SK-N-SH (cell line): ENCODE measurements around the gene EXD1. TPM values are rescaled to one million over a fixed set of nuclear protein-coding genes. Genes with fewer than 3 reads are reported as not detected.

Source experiments
- CTCF ChIA-PET: fragments of 300-600, 350-600 bp; formaldehyde crosslinking; extraction: SDS; loops from one replicate; lab custom pipeline; 2021; lab: Yijun Ruan, JAX
- POLR2A ChIA-PET: fragments of 350-600 bp; sonication (Branson Sonifier 250); formaldehyde crosslinking; extraction: SDS; loops from one replicate; lab custom pipeline; 2020; ENCODE audit warnings: antibody characterized with exemption, inconsistent platforms; lab: Yijun Ruan, JAX
- DNase-seq: peaks from one replicate; pipeline ENCODE4 v3.0.0; 2012
- H2AFZ ChIP-seq: fragments of 200-600 bp; sonication (generic); 2 replicates; pipeline ENCODE4 v1.8.1; 2016; ENCODE audit warnings: antibody characterized with exemption, mild to moderate bottlenecking, low read depth
- H3F3A ChIP-seq: fragments of 200-600 bp; sonication (generic); replicated peaks from 2 replicates; pipeline ENCODE3; 2016; ENCODE audit warnings: antibody characterized with exemption, mild to moderate bottlenecking; ENCODE audit not compliant: insufficient read depth
- H3K27ac ChIP-seq, 2 experiments: fragments of 200-500 bp in 1 of 2; fragments of 200-600 bp in 1 of 2; sonication (Bioruptor generic) in 1 of 2; sonication (generic), shearing (Covaris generic) in 1 of 2; 2 replicates each; pipeline versions ENCODE4 v1.5.1 to v1.6.1; 2014 to 2016; ENCODE audit warnings: low read depth in 2 of 2, inconsistent platforms in 1 of 2, low read length in 1 of 2, mild to moderate bottlenecking in 1 of 2, mixed read lengths in 1 of 2
- H3K27me3 ChIP-seq: fragments of 200-600 bp; sonication (generic), shearing (Covaris generic); 2 replicates; pipeline ENCODE4 v1.6.1; 2016; ENCODE audit warnings: mixed run types; ENCODE audit not compliant: insufficient read depth
- H3K36me3 ChIP-seq, 2 experiments: fragments of 200-500 bp in 1 of 2; fragments of 200-600 bp in 1 of 2; sonication (Bioruptor generic) in 1 of 2; sonication (generic) in 1 of 2; replicated peaks in 1 of 2; 2 replicates each; pipeline versions ENCODE3 to v1.5.1; 2014 to 2016; ENCODE audit warnings: low read length in 1 of 2, mild to moderate bottlenecking in 1 of 2; ENCODE audit not compliant: insufficient read depth in 2 of 2, control insufficient read depth in 1 of 2
- H3K4me1 ChIP-seq, 2 experiments: fragments of 200-500 bp in 1 of 2; fragments of 200-600 bp in 1 of 2; sonication (Bioruptor generic) in 1 of 2; sonication (generic), shearing (Covaris generic) in 1 of 2; 2 replicates each; pipeline versions ENCODE4 v1.5.1 to v1.6.1; 2014 to 2016; ENCODE audit warnings: low read depth in 1 of 2, low read length in 1 of 2, mixed run types in 1 of 2; ENCODE audit not compliant: insufficient read depth in 2 of 2, control insufficient read depth in 1 of 2
- H3K4me2 ChIP-seq: fragments of 200-600 bp; sonication (generic), shearing (Covaris generic); 2 replicates; pipeline ENCODE4 v1.6.1; 2017; ENCODE audit warnings: mixed run types
- H3K4me3 ChIP-seq, 2 experiments: fragments of 200-500 bp in 1 of 2; fragments of 200-600 bp in 1 of 2; sonication (Bioruptor generic) in 1 of 2; sonication (generic), shearing (Covaris generic) in 1 of 2; 2 replicates each; pipeline versions ENCODE4 v1.5.1 to v1.8.1; 2014 to 2016; ENCODE audit warnings: low read depth in 2 of 2, inconsistent platforms in 1 of 2, low read length in 1 of 2, mild to moderate bottlenecking in 1 of 2, mixed read lengths in 1 of 2, moderate library complexity in 1 of 2
- H3K79me2 ChIP-seq: fragments of 200-600 bp; sonication (generic); 2 replicates; pipeline ENCODE4 v1.8.1; 2017; ENCODE audit warnings: mild to moderate bottlenecking; ENCODE audit not compliant: insufficient read depth
- H3K9ac ChIP-seq: fragments of 200-600 bp; sonication (generic); 2 replicates; pipeline ENCODE4 v1.6.1; 2017; ENCODE audit warnings: mixed run types
- H3K9me2 ChIP-seq: fragments of 200-600 bp; sonication (generic); 2 replicates; pipeline ENCODE4 v1.6.1; 2017; ENCODE audit warnings: mixed run types
- H3K9me3 ChIP-seq: fragments of 200-600 bp; sonication (generic); 2 replicates; pipeline ENCODE4 v1.6.1; 2017; ENCODE audit warnings: mixed run types, mild to moderate bottlenecking, moderate library complexity
- H4K20me1 ChIP-seq: fragments of 200-600 bp; sonication (generic); 2 replicates; pipeline ENCODE4 v1.6.1; 2017; ENCODE audit warnings: mild to moderate bottlenecking, mixed run types; ENCODE audit not compliant: insufficient read depth
- CHD2 ChIP-seq: fragments of 150-350 bp; IDR thresholded peaks from 2 replicates; pipeline ENCODE4 v1.6.1; 2018; ENCODE audit warnings: low read length; ENCODE audit not compliant: partially characterized antibody
- ELF1 ChIP-seq: IDR thresholded peaks from 2 replicates; pipeline ENCODE4 v1.4.0; 2012
- FOXJ3 ChIP-seq: sonication (generic); formaldehyde crosslinking; IDR thresholded peaks from 2 replicates; pipeline ENCODE4 v1.5.1; 2020; ENCODE audit warnings: mild to moderate bottlenecking, missing genetic modification reagents
- FOXM1 ChIP-seq: IDR thresholded peaks from 2 replicates; pipeline ENCODE4 v1.4.0; 2012; ENCODE audit warnings: low read depth, mild to moderate bottlenecking
- GABPA ChIP-seq: IDR thresholded peaks from 2 replicates; pipeline ENCODE4 v1.4.0; 2012; ENCODE audit warnings: low read depth, mild to moderate bottlenecking
- MAX ChIP-seq: IDR thresholded peaks from 2 replicates; pipeline ENCODE4 v1.4.0; 2012; ENCODE audit warnings: low read depth
- MXI1 ChIP-seq: IDR thresholded peaks from 2 replicates; pipeline ENCODE4 v1.6.1; 2012; ENCODE audit warnings: mild to moderate bottlenecking, low read depth, low read length, improper control_type of control experiment
- NRF1 ChIP-seq: IDR thresholded peaks from 2 replicates; pipeline ENCODE4 v1.6.1; 2012; ENCODE audit warnings: low read depth, mild to moderate bottlenecking, low read length
- POLR2AphosphoS5 ChIP-seq: IDR thresholded peaks from 2 replicates; pipeline ENCODE4 v1.6.1; 2012; ENCODE audit warnings: low read depth, low read length
- RAD21 ChIP-seq: IDR thresholded peaks from 2 replicates; pipeline ENCODE4 v1.6.1; 2012; ENCODE audit warnings: mild to moderate bottlenecking, low read length
- RFX5 ChIP-seq: IDR thresholded peaks from 2 replicates; pipeline ENCODE4 v1.6.1; 2012; ENCODE audit warnings: mild to moderate bottlenecking, improper control_type of control experiment, low read length
- RXRA ChIP-seq: IDR thresholded peaks from 2 replicates; pipeline ENCODE4 v1.4.0; 2012; ENCODE audit warnings: low read depth, mild to moderate bottlenecking, borderline replicate concordance
- SIN3A ChIP-seq: IDR thresholded peaks from 2 replicates; pipeline ENCODE4 v1.6.1; 2012; ENCODE audit warnings: low read depth, mild to moderate bottlenecking, low read length, moderate library complexity, borderline replicate concordance
- SMC3 ChIP-seq: IDR thresholded peaks from 2 replicates; pipeline ENCODE4 v1.6.1; 2012; ENCODE audit warnings: low read depth, low read length, improper control_type of control experiment
- TCF12 ChIP-seq: IDR thresholded peaks from 2 replicates; pipeline ENCODE4 v1.4.0; 2012
- TEAD4 ChIP-seq: IDR thresholded peaks from 2 replicates; pipeline ENCODE4 v1.4.0; 2012; ENCODE audit warnings: mild to moderate bottlenecking, borderline replicate concordance; ENCODE audit not compliant: insufficient read depth
- USF2 ChIP-seq: fragments of 150-350 bp; IDR thresholded peaks from 2 replicates; pipeline ENCODE4 v1.6.1; 2017; ENCODE audit warnings: antibody characterized with exemption, low read length, low read depth, borderline replicate concordance
- YY1 ChIP-seq: IDR thresholded peaks from 2 replicates; pipeline ENCODE4 v1.4.0; 2012; ENCODE audit warnings: low read depth, mild to moderate bottlenecking
- WGBS: methylation state at CpG from one replicate; pipeline ENCODE4 v1.1.6; 2017; ENCODE audit warnings: low lambda C conversion rate; 5-methylcytosine and 5-hydroxymethylcytosine counted together
- polyA plus RNA-seq, 3 experiments: library from polyadenylated mRNA; depleted of rRNA; stranded (reverse); fragments of >200 nt; gene quantifications; 2 replicates each; pipeline ENCODE4 v1.2.3, GENCODE V29; 2012
- TF ChIP-seq, protein P1 (sequence below): IDR thresholded peaks from 2 replicates; pipeline ENCODE4 v1.6.1; 2012; ENCODE audit warnings: mild to moderate bottlenecking, low read depth, low read length, moderate library complexity

The EXD1 gene
- polyA plus RNA-seq, 1 of the 3 experiments (the other 2 are of a cell fraction) = 0.07 TPM

- CTCF ChIA-PET = no interaction called here
- H3K4me1 ChIP-seq = 0 out of 4 replicates have a peak, but pooled peaks cover 0 to 3% of the 10 kb centered on the region in 2 experiments
- no peaks in the 10 kb centered on the region for H3K27me3 ChIP-seq
- no peak for TF ChIP-seq USF2
- TF ChIP-seq FOXM1 = no peak
- TF ChIP-seq MAX = no peak
- TF ChIP-seq SIN3A = no peak
- no peak for TF ChIP-seq RAD21
- no peak for TF ChIP-seq RXRA
- TF ChIP-seq FOXJ3 (CRISPR knock-in tag) = no peak
- no peak for TF ChIP-seq MXI1
- no peak for TF ChIP-seq NRF1
- TF ChIP-seq, protein P1, sequence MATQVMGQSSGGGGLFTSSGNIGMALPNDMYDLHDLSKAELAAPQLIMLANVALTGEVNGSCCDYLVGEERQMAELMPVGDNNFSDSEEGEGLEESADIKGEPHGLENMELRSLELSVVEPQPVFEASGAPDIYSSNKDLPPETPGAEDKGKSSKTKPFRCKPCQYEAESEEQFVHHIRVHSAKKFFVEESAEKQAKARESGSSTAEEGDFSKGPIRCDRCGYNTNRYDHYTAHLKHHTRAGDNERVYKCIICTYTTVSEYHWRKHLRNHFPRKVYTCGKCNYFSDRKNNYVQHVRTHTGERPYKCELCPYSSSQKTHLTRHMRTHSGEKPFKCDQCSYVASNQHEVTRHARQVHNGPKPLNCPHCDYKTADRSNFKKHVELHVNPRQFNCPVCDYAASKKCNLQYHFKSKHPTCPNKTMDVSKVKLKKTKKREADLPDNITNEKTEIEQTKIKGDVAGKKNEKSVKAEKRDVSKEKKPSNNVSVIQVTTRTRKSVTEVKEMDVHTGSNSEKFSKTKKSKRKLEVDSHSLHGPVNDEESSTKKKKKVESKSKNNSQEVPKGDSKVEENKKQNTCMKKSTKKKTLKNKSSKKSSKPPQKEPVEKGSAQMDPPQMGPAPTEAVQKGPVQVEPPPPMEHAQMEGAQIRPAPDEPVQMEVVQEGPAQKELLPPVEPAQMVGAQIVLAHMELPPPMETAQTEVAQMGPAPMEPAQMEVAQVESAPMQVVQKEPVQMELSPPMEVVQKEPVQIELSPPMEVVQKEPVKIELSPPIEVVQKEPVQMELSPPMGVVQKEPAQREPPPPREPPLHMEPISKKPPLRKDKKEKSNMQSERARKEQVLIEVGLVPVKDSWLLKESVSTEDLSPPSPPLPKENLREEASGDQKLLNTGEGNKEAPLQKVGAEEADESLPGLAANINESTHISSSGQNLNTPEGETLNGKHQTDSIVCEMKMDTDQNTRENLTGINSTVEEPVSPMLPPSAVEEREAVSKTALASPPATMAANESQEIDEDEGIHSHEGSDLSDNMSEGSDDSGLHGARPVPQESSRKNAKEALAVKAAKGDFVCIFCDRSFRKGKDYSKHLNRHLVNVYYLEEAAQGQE = no peak
- TF ChIP-seq TCF12 = no peak
- no peak for TF ChIP-seq GABPA
- no peak for TF ChIP-seq SMC3
- TF ChIP-seq ELF1 = no peak
- no peak for TF ChIP-seq TEAD4
- no peak for TF ChIP-seq POLR2AphosphoS5
- TF ChIP-seq, all 33 proteins: peak for 0
- Histone ChIP-seq H3K27ac (no peak overlapping the region), H3K4me2 (no peak overlapping the region), H3K36me3 (peaks cover 10 to 27% of the 10 kb centered on the region in 2 experiments), H3K79me2 (no peaks in the 10 kb centered on the region), H3K9me3 (no peaks in the 10 kb centered on the region), H3F3A (peaks cover 15% of the 10 kb centered on the region), H3K9me2 (no peaks in the 10 kb centered on the region), H3K4me3 (no peak overlapping the region), H3K9ac (no peak overlapping the region), H2AFZ (no peak overlapping the region), H4K20me1 (no peaks in the 10 kb centered on the region)
- DNase-seq = no peak
- POLR2A ChIA-PET = no interaction called here
Observed at GRCh38 chr15:41276831-41277230, 46.3 kb upstream of the EXD1 start.

- H2AFZ ChIP-seq = no peak overlapping the region
- no peak overlapping the region for H3K4me3 ChIP-seq
- no peaks in the 10 kb centered on the region for H3K27me3 ChIP-seq
- no peaks in the 10 kb centered on the region for H3K9me2 ChIP-seq
- H3K9ac ChIP-seq = no peak overlapping the region
- no peaks in the 10 kb centered on the region for H3K79me2 ChIP-seq
- H3K4me2 ChIP-seq = no peak overlapping the region
- no peak for TF ChIP-seq MXI1
- TF ChIP-seq RFX5 = no peak
- no peak for TF ChIP-seq CHD2
- TF ChIP-seq FOXM1 = no peak
- TF ChIP-seq RAD21 = no peak
- no peak for TF ChIP-seq SIN3A
- no peak for TF ChIP-seq YY1
- H4K20me1 ChIP-seq = no peaks in the 10 kb centered on the region
- H3K9me3 ChIP-seq = no peaks in the 10 kb centered on the region
- H3K4me1 ChIP-seq = no peaks in the 10 kb centered on the region
- DNase-seq = no peak
- peaks cover 0 to 39% of the 10 kb centered on the region in 2 experiments for H3K36me3 ChIP-seq
- CTCF ChIA-PET = interaction anchor here (0.9 to 1.2 kb wide), 2 partner anchors 9 to 11 kb away, joined by 3 read pairs; no protein-coding TSS in a partner anchor
- H3K27ac ChIP-seq = no peak overlapping the region
- POLR2A ChIA-PET = no interaction called here
- H3F3A ChIP-seq = peaks cover 3% of the 10 kb centered on the region
- 94% methylated on average over 2 of the region's 2 CpGs for WGBS
Observed at GRCh38 chr15:41269887-41270286, 39.3 kb upstream of the EXD1 start.
